Suppressor macrophage (primary cell): ENCODE measurements around the gene APMAP.

Source experiments
- DNase-seq, 4 experiments: peaks; one replicate each; pipeline ENCODE4 v3.0.0-alpha.2; 2020 to 2022

APMAP gene

DNA sequence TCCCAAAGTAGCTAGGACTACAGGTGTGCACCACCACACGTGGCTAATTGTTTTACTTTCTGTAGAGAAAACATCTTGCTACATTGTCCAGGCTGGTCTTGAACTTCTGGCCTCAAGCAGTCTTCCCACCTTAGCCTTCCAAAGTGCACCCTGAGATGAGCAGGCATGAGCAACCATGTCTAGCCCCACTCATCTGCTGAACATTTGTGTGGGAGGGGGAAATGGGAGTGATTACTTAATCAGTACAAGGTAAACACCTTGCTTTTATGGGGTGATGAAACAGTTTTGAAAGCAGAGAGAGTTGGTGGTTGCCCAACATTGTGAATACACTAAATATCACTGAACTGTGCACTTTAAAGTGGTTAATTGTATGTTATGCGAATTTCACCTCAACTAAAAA lies 5.3 kb downstream of the APMAP start:
- peak in 1 of 4 experiments; percentile 20 for DNase-seq

DNA sequence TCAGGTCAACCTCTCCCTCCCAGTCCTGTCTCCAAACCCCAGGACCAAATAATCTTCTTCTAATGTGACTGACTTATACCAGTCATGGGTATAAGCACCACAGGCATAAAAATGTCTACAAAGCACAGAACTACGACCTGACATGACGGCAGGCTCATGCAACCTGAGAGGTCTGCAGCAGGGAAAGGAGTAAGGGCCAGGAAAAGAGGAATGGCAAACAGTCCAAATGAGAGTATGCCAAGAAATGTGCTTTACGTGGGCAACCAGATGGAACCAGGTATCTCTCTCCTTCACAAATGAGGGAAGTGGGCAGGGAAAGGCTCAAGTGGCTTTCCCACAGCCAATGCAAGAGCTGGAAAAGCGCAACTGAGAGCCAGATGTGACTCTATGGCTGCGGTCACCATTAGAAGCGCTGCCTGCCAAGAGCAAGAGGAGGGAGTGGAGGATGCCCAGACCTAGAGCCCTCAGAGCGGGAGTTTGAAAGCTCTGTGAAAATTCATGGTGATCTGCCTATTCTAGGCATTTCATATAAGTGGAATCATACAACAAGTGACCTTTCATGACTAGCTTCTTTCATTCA lies 6.0 kb downstream of the APMAP start:
- DNase-seq = no peak

DNA sequence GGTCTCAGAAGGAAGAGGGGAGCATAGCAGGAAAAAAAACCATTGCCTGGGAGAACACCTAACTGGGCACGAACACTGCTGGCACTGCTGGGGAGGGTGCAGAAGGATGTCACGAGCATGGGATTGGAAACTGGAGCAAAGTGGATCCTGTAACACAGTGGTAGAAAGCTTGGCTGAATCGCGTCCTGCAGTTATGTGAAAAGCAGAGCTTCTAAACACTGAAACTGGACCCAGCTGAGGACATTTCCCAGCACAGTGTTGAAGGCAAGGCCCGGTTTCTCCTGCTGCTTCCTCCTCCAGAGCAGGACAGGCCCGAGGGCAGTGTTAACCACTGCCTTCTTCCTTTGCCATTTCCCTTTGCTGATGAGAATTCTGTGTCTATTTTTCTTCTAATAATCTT lies 6.7 kb downstream of the APMAP start:
- peak in 3 of 4 experiments; percentile 39 to 54 (median 51) for DNase-seq

DNA sequence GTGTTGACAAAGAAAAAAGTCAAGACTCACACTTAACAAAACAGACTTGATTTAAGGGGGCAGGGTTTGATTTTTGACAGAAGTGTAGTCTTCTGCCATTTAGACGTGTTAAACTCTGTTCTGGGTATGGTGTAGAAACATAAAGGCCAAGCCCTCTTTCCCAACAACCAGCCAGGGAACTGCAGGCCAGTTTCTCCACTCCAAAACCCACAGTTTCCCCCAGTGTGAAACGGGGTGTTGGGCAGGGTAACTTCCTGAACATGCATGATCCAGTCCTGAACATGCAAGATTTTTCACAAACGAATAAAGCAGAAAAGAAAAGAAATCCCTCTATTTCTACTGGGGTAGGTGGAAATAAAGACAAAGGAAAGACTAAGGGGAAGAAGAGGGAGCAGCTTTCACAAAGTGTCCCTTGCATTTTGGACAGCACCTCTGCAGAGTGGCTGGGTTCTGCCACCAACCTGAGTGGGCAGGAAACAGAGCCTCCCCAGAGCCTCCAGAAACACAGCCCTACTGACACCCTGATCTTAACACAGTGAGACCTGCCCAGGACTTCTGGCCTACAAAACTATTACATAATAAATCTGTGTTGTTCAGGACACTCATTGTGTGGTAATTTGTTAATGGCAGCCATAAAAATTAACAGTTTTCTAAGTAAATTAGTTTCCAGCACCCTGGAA lies 7.5 kb downstream of the APMAP start:
- DNase-seq = peak; percentile 74 to 87 (median 84)

DNA sequence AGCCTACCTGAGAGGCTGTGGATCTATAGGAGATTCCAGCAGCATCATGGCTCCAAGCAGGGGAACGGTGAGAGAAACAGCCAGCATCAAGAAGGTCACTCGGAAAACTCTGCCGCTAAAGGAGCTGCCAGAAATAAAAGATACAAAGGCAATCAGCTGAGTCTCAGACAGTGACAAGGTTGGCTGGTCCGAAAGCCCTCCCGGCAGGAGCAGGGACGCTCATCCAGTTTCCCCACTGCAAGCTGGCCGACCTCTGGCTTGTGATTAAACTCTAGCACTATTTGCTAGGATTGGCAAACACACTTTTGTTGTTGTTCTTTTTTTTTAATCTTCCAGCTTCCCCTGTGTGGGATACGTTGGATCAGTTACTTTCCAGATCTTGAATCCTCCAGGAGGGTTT lies 8.7 kb downstream of the APMAP start:
- DNase-seq = no peak

DNA sequence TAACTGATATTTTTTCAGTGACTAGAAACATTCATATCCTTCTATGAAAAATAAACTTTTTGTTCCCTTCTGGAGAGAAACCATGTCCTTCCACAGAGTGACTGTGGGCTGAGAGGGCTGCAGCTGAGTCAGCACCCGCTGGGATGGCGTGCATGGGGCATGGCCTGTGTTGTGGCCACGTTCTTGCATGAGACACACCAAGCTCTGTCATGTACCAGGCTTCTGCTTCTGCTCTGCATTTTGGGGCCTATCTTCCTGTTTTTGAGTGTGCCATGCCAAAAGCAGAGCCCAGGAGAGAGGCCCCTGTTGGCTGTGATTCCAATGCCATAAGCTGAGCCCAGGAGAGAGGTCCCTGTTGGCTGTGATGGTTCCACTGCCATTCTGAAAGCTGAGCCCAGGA lies 10.8 kb downstream of the APMAP start:
- peak; percentile 89 to 95 (median 94) for DNase-seq

DNA sequence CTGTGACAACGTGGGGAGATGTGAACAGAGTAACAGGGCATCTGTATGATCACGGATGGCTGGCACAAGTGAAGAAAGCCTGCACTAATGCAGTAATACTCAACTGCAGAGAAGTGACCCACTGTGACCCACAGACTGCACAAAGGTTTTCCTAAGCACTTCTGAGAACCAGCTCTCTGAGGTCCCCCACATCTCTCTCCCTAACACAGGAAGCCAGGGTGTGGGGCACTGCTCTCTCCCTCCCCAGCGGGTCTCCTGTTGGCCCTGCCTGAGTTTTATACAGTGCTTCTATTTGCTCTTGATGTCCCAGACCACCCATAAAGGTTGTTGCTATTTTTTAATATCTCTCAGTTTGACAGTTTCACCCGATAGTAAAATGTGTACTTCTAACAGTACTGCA lies 11.3 kb downstream of the APMAP start:
- no peak for DNase-seq

DNA sequence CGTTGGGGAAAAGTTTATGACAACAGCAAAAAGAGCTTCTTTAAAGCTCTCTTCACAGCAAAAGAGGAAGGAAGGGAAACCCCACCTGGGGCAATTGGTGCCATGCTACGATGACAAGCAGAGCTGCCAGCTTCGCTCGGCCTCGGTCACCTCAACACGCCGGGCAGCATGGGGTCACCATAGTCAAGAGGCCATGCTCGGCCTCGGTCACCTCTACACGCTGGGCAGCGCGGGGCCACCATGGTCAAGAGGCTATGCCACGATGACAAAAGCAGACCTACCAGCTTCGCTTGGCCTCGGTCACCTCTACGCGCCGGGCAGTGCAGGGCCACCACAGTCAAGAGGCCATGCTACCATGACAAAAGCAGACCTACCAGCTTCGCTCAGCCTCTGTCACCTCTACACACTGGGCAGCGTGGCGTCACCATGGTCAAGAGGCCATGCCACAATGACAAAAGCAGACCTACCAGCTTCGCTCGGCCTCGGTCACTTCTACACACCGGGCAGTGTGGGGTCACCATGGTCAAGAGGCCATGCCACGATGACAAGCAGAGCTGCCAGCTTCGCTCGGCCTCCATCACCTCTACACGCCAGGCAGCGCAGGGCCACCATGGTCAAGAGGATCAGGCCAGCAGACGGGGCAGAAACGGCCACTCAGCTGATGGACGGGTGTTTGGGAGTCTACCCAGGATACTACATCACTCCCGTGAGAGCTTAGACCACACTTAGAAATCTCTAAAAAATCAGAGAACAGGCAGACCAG lies 12.1 kb downstream of the APMAP start:
- DNase-seq = peak; percentile 42 to 68 (median 65)

DNA sequence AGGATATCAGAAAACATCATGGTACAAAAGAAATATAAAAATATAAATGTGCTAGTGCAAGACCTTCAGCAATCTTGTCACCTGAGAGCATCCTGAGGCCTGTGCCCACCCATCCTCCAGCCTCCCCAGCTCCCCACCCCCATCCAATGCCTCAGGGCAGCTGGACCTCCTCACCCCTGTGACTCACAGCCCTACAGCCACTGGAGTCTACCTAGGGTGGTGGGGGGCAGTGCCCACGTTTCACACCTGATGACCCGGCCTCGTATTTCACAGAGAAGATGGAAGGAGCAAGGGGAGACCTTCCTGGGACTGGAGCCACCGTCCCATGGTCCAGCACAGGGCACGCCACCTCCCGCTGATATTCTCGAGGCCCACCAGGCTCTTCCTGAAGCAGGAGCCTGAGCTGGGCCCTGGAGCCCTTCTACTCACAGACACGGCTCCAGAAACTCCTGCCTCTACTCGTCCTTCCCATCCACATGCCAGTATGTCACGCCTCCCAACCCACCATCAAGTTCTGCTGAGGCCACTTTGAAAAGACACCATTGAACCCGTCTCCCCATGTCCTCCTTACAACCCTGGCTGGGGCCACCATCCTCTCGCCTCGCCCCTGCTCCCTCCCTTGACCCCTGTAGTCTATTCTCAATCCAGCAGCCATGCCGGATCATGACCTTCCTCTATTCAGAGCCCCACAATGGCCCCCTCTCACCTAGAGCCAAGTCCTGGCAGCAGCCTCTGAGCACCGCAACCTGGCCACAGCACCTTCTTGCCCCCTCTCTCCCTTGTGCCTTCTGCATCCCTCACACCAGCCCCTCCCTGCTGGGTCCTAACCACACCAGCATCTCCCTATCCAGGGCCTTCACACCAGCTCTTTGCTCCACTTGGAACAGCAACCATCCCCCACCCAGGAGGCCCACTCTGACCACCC lies 13.3 kb downstream of the APMAP start:
- no peak for DNase-seq

DNA sequence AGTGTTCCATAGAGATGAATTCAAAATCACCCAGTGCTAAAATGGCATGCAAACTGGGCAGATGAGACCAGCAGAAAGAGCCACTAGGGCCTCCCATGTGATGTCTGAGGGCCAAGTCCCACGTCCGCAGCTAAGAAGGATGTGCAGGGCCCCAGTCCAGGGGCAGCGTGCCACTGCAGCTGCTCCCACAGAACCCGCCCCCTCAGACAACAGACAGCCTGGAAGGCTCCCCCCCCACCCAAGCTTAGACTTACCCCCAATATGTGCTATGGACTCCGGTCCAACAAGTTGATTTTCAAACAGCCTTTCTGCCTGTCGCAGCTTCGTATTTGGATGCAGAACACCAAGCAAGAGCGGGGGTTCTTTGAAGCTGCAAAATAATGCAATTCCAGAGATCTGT lies 14.0 kb downstream of the APMAP start:
- DNase-seq = no peak

DNA sequence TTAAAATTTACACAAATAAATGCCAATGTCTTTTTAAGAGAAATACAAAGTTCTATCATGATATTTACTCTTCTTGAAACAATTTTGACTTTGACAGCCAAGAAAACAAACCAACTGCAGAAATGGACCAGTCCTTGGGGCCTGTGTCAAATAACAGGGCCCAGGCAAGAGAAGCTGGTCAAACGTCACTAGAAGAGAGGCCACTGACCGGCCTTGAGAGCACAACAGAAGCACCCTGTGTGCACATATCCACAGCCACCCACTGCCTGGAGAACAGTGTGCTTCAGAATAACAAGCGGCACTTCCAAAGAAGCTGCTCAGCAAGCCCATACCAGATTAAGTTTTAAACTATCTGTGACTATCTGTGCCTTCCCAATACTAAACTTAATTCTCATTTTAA lies 14.8 kb downstream of the APMAP start:
- DNase-seq = no peak

DNA sequence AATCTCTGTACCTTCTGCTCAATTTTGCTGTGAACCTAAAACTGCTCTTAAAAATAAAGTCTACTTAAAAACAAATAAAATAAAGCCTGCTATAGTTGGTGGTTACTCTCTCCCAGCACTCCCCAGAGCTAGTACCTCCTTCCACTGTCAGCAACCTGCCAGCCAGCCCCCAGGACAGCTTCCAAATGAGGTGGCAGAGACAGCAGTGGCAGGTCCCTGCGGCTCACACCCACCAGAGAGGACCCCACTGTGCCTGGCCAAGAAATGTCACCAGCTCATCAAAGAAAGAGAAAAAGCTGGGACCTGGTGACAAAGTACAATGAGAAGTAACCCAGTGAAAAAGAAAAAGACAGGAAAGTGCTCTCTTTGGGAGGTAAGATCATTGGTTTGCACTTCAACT lies 15.2 kb downstream of the APMAP start:
- DNase-seq = no peak

DNA sequence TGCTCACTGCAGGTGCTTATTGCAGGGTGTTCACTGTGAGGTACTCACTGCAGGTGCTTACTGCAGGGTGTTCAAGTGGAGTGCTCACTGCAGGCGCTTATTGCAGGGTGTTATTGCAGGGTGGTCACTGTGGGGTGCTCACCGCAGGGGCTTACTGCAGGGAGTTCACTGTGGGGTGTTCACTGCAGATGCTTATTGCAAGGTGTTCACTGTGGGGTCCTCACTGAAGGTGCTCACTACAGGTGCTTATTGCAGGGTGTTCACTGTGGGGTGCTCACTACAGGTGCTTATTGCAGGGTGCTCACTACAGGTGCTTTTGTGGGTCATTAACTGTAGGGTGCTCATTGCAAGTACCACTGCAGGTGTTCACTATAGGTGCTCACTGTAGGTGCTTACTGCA lies 20.2 kb downstream of the APMAP start:
- no peak for DNase-seq

DNA sequence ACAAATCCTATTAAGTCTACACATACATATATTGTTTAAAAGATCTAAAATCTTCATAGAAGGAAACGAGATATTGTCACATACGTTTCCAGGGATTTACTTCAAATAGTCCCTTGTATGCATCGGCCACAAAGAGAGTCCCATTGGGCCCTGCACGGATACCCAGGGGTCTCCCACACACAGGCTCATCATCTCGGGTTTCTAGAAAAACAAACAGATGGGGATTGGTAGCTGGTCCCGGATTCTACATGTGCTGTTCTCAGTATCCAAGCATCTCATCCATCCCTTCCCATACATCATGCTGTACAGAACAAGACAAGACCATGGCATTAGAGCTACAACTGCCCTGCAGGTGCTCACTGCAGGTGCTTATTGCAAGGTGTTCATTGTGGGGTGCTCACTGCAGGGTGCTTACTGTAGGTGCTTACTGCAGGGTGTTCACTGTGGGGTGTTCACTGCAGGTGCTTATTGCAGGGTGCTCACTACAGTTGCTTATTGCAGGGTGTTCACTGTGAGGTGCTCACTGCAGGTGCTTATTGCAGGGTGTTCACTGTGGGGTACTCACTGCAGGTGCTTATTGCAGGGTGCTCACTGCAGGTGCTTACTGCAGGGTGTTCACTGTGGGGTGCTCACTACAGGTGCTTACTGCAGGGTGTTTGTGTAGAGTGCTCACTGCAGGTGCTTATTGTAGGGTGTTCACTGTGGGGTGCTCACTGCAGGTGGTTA lies 21.0 kb downstream of the APMAP start:
- no peak for DNase-seq

DNA sequence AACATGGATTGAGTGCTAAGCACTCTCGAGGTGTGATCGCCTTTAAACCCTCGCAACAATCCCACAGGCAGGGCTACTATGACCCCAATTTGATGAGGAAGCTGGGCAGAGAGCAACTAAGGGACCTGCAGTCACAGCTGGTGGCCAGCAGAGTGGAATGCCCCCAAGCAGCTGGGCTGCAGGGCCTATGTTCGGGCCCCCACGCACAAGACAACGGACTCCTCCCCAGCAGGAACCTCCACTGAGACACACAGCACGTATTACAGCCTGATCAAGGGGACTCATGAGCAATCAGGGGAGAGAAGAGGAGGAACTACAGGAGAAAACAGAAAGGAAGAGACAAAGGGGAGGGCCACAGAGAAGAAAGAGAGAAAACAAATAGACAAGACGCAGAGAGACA lies 21.8 kb downstream of the APMAP start:
- DNase-seq = peak; percentile 64 to 81 (median 74)

DNA sequence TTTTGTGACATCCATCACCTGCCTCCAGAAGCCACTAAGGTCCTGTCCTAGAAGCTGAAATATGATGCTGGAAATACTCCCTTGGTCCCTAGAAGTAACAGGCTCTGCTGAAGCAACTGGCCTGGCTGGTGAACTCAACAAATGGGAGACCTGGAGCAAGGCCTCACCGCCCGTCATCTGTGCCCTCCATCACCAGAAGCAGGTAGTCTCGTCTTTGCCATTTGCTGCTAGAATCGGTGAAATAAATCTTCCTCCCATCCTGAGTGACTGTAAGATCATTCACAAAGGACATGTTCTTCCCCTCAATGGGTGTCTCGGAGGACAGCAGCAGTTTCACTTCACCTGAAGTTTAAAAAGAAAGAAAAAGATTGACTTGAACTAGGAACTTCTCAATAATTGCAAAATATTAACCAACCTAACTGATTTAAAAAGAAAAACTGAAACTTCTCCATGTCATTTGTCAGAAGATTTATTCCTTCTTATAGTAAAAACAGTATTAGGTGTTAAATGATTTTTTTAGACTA lies 22.5 kb downstream of the APMAP start:
- no peak for DNase-seq

DNA sequence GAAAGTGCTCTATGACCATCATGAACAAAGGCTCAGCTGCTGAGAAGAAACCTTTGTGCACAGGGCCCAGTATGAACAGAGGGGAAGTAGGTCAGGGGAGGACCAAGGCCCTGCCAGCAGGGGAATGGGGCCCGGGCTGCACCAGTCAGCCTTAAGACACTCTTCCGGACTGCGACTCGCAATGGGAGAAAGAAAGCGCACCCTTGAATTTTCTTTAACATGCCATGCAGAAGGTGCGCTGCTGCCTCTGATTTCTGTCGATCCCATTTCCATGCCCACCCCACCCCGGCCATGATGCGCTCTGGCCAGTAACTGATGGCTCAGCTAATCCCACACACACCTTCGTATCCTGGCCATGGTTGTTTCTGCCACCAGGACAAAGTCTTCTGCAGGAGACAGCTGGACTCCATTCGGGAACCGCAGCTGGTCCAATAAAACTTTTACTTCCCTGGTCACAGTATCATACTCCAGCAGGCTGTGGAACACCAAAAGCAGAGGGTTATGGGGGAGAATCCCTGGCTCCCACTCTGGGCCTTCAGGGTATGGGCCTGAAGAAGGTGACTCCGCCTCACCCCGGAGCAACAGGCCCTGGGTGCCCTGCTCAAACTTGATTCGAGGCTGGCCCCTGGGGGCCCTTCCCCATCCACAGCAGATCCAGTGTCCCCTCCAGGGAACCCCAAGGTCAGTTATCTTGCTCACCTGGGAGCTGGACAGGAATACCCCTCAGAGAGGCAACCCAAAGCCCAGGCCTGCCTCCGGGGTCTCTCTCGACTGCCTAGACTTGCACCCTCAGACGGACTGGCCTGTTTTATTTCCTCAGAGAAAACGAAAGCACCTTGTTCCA lies 23.1 kb downstream of the APMAP start:
- no peak for DNase-seq

DNA sequence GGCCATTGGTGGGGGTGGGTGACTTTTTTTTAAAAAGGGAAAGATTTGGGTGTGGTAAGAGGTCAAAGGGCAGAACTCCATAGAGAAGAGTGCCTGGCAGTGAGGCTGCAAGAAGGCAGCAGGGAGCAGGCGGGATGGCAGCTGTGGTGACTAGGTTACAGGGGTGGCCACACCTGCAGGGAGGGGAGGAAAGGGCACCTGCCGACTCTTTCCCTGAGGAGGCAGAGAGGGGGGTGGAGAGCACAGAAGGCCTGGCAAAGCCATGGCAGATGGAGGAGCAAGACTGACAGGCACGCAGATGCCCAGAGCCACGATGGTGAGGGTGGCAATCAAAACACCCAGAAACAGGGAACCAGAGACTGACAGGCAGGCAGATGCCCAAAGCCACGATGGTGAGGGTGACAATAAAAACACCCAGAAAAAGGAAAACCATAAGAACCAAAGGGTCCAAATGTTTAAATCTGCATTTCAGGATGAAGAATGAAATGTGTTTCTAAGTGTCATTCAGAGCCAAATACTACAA lies 24.2 kb downstream of the APMAP start:
- DNase-seq = no peak

DNA sequence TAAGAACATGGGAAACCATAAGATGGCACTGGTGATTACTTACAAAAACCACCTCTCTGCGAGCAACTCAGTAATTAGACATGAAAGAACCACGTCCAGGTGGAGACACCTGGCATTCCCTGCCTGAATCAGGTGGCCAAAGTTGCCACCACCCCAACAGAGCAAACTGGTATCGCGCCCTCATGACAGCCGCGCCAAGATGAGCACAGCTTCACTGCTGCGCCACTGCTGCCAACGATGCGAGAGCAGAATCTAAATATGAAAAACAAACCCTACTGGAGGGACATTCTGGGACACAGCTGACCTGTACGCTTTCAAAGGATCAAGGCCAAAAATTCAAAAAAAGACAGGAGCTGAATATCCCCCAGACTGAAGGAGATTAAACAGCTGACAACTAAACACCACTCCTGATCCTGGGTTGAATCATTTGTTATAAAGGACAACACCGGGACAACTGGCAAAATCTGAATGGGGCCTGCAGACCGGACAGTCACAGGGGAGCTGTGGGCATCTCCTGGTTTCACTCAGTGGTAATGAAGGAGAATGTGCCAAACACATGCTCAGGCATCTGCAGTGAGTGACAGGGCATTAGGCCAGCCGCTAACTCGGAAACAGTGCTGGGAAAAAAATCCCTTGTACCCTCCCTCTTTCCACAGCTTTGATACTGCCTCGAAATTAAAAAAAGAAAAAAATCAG lies 26.1 kb downstream of the APMAP start:
- DNase-seq = no peak
